NB4 (cell line): ENCODE measurements around the gene UPP2.

Experiments
- CTCF ChIP-seq: IDR thresholded peaks from one replicate; pipeline ENCODE4 v1.5.1; 2012; ENCODE audit warnings: low read depth, low read length
- POLR2A ChIP-seq: IDR thresholded peaks from 2 replicates; pipeline ENCODE4 v1.6.1; 2011; ENCODE audit warnings: mild to moderate bottlenecking; ENCODE audit not compliant: insufficient read length; ENCODE audit errors: extremely low read depth

GRCh38 chr2:158182676-158183295 is 81.1 kb downstream of the UPP2 start:
- TF ChIP-seq CTCF = no peak
- no peak for TF ChIP-seq POLR2A
